Coronary artery (tissue), 2 donors: Measurements from ENCODE around the gene PPM1H.

Experiments used
- DNase-seq: peaks from one replicate; pipeline ENCODE4 v3.0.0-alpha.2; 2017; ENCODE audit warnings: low spot score
- H3K27ac ChIP-seq, 2 donors: fragments of 200-600 bp; sonication (generic); one replicate each; pipeline ENCODE4 v1.5.1; 2016 to 2019
- H3K4me3 ChIP-seq: fragments of 200-600 bp; sonication (generic); 2 replicates; pipeline ENCODE4 v1.5.1; 2016; ENCODE audit warnings: mild to moderate bottlenecking, moderate library complexity
- CTCF ChIP-seq: fragments of 200-600 bp; sonication (generic); IDR thresholded peaks from one replicate; pipeline ENCODE4 v1.5.1; 2019; ENCODE audit warnings: antibody characterized with exemption

Gene PPM1H

GRCh38 chr12:62707939-62708338 lies 227.0 kb downstream of the PPM1H start:
- H3K4me3 ChIP-seq = no peak overlapping the region
- no peak overlapping the region for H3K27ac ChIP-seq
- no peak for DNase-seq
- no peak for TF ChIP-seq CTCF

GRCh38 chr12:62705846-62706245 lies 229.1 kb downstream of the PPM1H start:
- Histone ChIP-seq H3K27ac (no peak overlapping the region), H3K4me3 (no peak overlapping the region)
- no peak for DNase-seq
- TF ChIP-seq CTCF = no peak

GRCh38 chr12:62703011-62703380 lies 232.0 kb downstream of the PPM1H start:
- H3K27ac ChIP-seq = peak overlapping the region; percentile 51 to 74
- DNase-seq = no peak
- peak overlapping the region; percentile 22 for H3K4me3 ChIP-seq
- no peak for TF ChIP-seq CTCF

- H3K4me3 ChIP-seq = no peak overlapping the region
- no peak overlapping the region for H3K27ac ChIP-seq
Observed at GRCh38 chr12:62701492-62701891, 233.5 kb downstream of the PPM1H start.

GRCh38 chr12:62700091-62700880 lies 234.7 kb downstream of the PPM1H start:
- no peak overlapping the region for H3K27ac ChIP-seq
- no peak overlapping the region for H3K4me3 ChIP-seq
- TF ChIP-seq CTCF = no peak
- no peak for DNase-seq

More at GRCh38 chr12:62701492-62701891, 233.5 kb downstream of the PPM1H start:
- TF ChIP-seq CTCF = no peak
- no peak for DNase-seq

GRCh38 chr12:62698701-62699101 lies 236.2 kb downstream of the PPM1H start:
- no peak overlapping the region for H3K27ac ChIP-seq
- TF ChIP-seq CTCF = no peak
- no peak for DNase-seq
- H3K4me3 ChIP-seq = no peak overlapping the region

GRCh38 chr12:62697893-62698292 lies 237.1 kb downstream of the PPM1H start:
- Histone ChIP-seq H3K27ac (peak overlapping the region in 1 of 2 donors; percentile 61), H3K4me3 (no peak overlapping the region)
- no peak for TF ChIP-seq CTCF
- DNase-seq = no peak
